DOHH2 (cell line): ENCODE data around the gene ALCAM.

Source experiments
- CTCF ChIP-seq: fragments of 200-600 bp; sonication (generic); IDR thresholded peaks from one replicate; pipeline ENCODE4 v1.5.1; 2014; ENCODE audit warnings: antibody characterized with exemption, mild to moderate bottlenecking, low read depth, low read length; ENCODE audit not compliant: poor library complexity, severe bottlenecking
- EZH2phosphoT487 ChIP-seq: fragments of 200-600 bp; sonication (generic); IDR thresholded peaks from 2 replicates; pipeline ENCODE4 v1.6.1; 2017; ENCODE audit warnings: borderline replicate concordance, mild to moderate bottlenecking, antibody characterized with exemption, low read length, moderate library complexity, mixed read lengths

- TF ChIP-seq CTCF (no peak), EZH2phosphoT487 (no peak)
Measured at GRCh38 chr3:105327662-105328337, 38.9 kb upstream of the ALCAM start.
